ENCODE measurements around the gene ARID2.

The ARID2 gene

GRCh38 chr12:45893240-45893639, 163.7 kb downstream of the ARID2 start:
- Histone ChIP-seq H3K27ac (ENCODE audit: extremely low read depth, low read depth, low read length) (no peak overlapping the region), H3K9me3 (ENCODE audit: control insufficient read depth, insufficient read depth, low read depth, low read length) (no peaks in the 10 kb centered on the region), H3K4me1 (ENCODE audit: control insufficient read depth, insufficient read depth, low read length) (no peaks in the 10 kb centered on the region), H3K36me3 (ENCODE audit: control insufficient read depth in 2 of 2, insufficient read depth in 1 of 2, low read length in 2 of 2) (peaks cover 20 to 51% of the 10 kb centered on the region in 2 experiments), H3K4me3 (ENCODE audit: low read depth, low read length) (no peak overlapping the region)
- TF ChIP-seq ZFHX2 (tag by site-specific recombination; conservative IDR thresholded peaks at IDR 0.05) (no peak), SETDB1 (IDR thresholded peaks at IDR 0.05; ENCODE audit: insufficient read length, low read length) (no peak), ZNF658 (tag by site-specific recombination; IDR thresholded peaks at IDR 0.05) (no peak), ZNF830 (tag by site-specific recombination; IDR thresholded peaks at IDR 0.05; ENCODE audit: low read depth) (no peak), ZBTB20 (tag by site-specific recombination; IDR thresholded peaks at IDR 0.05) (no peak), ZNF37A (tag by site-specific recombination; IDR thresholded peaks at IDR 0.05) (no peak), ZNF354C (tag by site-specific recombination; IDR thresholded peaks at IDR 0.05; ENCODE audit: borderline replicate concordance, low read depth) (no peak), KLF1 (tag by site-specific recombination; IDR thresholded peaks at IDR 0.05) (no peak), GLIS2 (tag by site-specific recombination; IDR thresholded peaks at IDR 0.05) (no peak), PBX3 (CRISPR knock-in tag; IDR thresholded peaks at IDR 0.05) (no peak), ZNF114 (tag by site-specific recombination; IDR thresholded peaks at IDR 0.05) (no peak), ZNF148 (tag by site-specific recombination; IDR thresholded peaks at IDR 0.05; ENCODE audit: borderline replicate concordance) (no peak)
- ChIA-PET POLR2A (no interaction called here), CTCF (interaction anchor here (0.6 to 1.3 kb wide), 4 partner anchors 9 to 303 kb away, joined by 3 to 5 read pairs (median 4); no protein-coding TSS in a partner anchor)

- H3K4me3 ChIP-seq (ENCODE audit: low read depth, low read length): no peak overlapping the region
- H3K36me3 ChIP-seq (ENCODE audit: control insufficient read depth in 2 of 2, insufficient read depth in 1 of 2, low read length in 2 of 2): peaks cover 25 to 51% of the 10 kb centered on the region in 2 experiments
- H3K9me3 ChIP-seq (ENCODE audit: control insufficient read depth, insufficient read depth, low read depth, low read length): no peaks in the 10 kb centered on the region
- H3K27ac ChIP-seq (ENCODE audit: extremely low read depth, low read depth, low read length): no peak overlapping the region
- H3K4me1 ChIP-seq (ENCODE audit: control insufficient read depth, insufficient read depth, low read length): no peaks in the 10 kb centered on the region
- TF ChIP-seq ZNF621 (tag by site-specific recombination; IDR thresholded peaks at IDR 0.05) (no peak), ZBTB26 (tag by site-specific recombination; optimal IDR thresholded peaks at IDR 0.05) (no peak), GLIS2 (tag by site-specific recombination; IDR thresholded peaks at IDR 0.05) (no peak), ZEB2 (tag by site-specific recombination; IDR thresholded peaks at IDR 0.05) (no peak), ZNF2 (tag by site-specific recombination; IDR thresholded peaks at IDR 0.05) (no peak), ZNF133 (tag by site-specific recombination; IDR thresholded peaks at IDR 0.05) (no peak), ZSCAN18 (tag by site-specific recombination; IDR thresholded peaks at IDR 0.05) (no peak), ZNF239 (tag by site-specific recombination; IDR thresholded peaks at IDR 0.05) (no peak), ZNF391 (tag by site-specific recombination; IDR thresholded peaks at IDR 0.05; ENCODE audit: borderline replicate concordance, low read depth) (no peak), SETDB1 (IDR thresholded peaks at IDR 0.05; ENCODE audit: insufficient read length, low read length) (no peak), ZFP41 (tag by site-specific recombination; IDR thresholded peaks at IDR 0.05; ENCODE audit: borderline replicate concordance) (no peak)
- ChIA-PET POLR2A (no interaction called here), CTCF (no interaction called here)
Measured at GRCh38 chr12:45895961-45896360, 166.5 kb downstream of the ARID2 start.

Measured in HEK293 (cell line).